Retina (tissue), 1 donor: Measurements from ENCODE around the gene MAST4.

Experiments
- DNase-seq: peaks from one replicate; pipeline ENCODE4 v3.0.0-alpha.2; 2016

MAST4 gene

GRCh38 chr5:66595756-66596635, at the start of gene MAST4:
Gene MAST4, plus strand, starts transcription at chr5:66596393. Its CDS starts 263 bp downstream, at chr5:66596656.
- DNase-seq, result peak; percentile 95

DNA sequence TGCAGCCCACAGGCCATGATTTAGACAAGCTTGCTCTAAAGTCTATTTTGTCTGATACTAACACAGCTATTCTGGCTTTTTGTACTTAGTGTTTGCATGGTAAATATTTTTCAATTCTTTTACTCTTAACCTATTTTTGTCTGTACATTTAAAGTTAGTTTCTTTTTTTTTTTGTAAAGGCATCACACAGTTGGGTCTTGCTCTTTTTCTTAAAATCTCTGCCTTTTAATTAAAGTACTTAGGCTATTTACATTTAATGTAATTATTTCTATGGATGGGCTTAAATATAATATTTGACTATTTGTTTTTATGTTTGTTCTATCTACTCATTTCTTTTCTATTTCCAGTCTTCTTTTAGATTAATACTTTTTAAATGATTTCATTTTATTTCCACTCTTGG, 49.7 kb upstream of the MAST4 start:
- DNase-seq, result no peak

DNA sequence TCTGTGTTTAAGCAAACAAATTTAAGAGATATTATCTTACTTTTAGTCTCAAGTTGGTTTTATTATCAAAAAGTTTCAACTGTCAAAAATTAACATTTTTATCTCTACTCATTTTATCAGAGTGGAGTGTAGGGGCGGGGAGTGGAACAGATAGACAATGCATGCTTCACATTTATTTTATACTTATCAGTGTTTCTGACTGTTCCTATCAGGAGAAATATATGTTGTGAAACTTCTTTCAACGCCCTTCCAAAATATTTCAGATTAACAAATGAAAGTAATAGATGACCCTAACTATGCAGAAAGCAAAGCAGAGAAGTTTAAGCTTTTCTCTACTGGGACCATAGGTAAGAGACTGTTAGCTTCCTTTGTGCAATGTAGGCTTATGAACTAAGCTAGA, 44.9 kb upstream of the MAST4 start:
- no peak for DNase-seq

- no peak for DNase-seq
These were observed 44.2 kb upstream of the MAST4 start for GRCh38 chr5:66551945-66552344.

DNA sequence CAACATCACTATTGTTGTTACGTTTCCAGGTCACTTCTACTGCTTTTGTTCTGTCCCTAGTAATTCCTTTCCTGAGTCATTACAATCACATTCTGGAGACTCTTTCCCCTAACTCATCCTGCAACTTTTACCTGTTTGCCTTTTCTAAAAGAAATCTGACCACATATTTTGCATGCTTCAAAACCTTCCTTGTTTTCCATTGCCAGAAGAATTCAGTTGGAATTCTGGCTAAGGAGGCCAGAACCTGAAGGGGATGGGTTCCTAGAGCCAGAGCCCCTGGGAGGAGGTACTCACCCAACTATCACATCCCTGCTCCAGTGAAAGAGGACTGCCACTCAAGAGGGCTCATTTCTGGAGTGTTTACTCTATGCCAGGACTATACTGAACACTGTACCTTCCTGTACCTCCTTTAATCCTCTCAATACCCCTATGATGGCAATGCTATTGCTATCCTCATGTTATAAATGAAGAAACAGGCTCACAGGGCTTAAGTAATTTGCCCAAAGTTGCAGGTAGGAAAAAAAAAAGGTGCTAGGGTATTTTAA, 42.8 kb upstream of the MAST4 start:
- DNase-seq, result no peak

- no peak for DNase-seq
These were observed 42.1 kb upstream of the MAST4 start for GRCh38 chr5:66553916-66554575.

DNA sequence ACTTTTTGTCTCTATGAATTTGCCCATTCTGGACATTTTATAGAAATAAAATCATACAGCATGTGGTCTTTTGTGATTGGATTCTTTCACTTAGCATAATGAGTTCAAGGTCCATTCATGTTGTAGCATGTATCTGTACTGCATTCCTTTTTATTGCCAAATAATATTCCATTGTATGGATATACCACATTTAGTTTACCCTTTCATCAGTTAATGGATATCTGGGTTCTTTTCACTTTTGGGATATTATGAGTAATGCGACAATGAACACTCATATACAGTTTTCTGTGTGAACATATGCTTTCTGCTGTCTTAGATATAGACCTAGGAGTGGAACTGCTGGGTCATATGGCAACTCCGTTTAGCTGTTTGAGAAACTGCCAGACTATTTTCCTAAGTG, 41.3 kb upstream of the MAST4 start:
- no peak for DNase-seq

- DNase-seq, result no peak
These were observed 37.6 kb upstream of the MAST4 start for GRCh38 chr5:66558560-66558959.

DNA sequence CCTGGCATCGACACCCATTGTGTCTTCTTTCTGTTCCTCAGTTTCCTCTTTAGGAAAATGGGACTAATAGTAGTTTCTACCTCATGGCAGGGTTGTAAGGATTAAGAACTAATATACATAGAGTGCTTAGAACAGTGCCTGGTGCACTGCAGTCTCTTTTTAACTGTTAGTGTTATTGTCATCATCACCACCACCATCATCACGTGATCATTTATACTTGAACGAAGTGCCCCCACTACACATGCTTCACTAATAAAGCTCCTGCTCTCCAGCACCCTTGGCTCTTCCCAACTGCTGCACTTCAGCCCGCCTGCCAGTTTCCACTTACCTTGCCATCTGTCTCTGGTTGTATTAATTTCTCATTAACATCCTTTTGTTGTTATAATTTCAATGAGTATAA, 35.8 kb upstream of the MAST4 start:
- DNase-seq, result no peak

DNA sequence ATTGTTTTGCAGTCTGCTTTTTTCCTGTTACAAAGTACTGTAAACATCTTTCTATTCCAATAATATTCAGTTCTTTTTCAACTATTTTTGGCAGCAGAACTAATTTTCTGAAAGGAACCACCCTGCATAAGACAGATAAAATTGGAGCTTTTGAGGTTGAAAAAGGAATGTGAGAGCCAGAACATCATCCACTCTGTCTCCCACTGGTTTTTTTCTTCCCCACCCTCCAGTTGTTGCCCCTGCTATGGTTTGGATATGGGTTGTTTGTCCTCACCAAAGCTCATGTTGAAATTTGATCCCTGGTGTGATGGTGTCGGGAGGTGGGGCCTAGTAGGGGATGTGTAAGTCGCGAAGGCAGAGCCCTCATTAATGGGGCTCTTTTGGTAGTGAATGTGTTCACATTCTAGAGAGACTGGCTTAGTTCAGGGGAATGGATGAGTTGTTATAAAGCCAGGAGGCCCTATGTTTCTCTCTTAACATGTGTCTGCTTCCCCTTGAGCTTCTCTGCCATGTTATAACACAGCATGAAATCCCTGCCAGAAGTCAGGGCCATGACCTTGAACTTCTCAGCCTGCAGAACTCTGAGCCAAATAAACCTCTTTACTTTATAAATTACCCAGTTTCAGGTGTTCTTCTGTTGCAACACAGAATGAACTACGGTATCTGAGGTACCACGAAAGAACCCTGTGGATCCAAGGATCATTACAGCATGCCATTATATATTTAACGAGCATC, 34.8 kb upstream of the MAST4 start:
- no peak for DNase-seq

DNA sequence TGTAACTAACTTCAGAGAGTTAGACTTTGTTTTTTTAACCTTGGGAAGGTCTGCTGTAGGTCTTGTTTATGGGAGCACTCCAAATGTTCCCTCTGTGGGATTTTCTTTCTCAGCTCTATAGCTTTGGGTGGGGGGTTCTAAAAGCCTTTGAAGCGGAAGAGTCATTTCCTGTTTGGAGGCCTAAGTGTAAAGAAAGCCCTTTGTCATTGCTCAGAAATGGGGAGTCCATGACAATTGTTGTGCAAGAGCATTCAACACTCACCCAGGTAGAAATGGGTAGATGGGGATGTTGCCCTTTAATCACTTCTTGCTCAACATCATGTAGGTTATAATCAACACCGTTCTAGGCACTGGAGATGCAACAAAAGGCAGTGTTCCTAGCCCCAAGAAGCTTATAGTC, 30.3 kb upstream of the MAST4 start:
- no peak for DNase-seq

DNA sequence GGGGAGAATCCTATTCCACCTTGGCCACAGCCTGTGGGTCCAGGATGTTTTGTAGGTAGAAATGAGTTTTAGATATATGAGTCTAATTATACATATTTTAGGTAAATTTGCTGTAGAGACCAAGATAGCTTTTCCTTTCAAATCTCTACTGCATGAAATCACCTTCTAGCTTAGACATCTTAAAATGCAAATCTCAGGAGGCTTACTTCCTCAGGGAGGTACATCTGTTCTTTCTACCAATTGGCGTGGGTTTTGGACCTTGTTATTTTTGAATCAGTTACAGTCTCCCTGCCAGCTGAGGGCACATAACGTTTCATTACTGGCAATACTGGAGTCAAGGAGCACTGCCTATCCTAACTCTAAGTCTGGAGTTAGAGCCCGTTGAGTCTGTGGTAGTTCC, 28.7 kb upstream of the MAST4 start:
- DNase-seq, result no peak

DNA sequence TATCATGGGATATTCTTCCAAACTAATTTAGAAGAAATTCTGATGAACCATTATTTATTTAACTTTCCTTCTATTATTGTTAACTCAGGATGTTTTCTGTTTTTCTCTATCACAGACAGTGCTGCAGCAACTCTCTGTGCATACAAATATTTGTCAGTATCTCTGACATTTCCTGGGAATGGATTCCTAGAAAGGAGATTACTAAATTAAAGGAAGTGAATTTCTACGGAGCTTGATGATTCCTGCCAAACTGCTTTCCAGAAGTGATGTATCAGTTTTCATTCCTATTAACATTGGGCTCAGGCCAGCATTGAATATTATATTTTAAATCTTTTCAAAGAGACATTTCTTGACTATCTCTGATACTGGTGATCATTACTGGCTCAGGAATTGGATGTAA, 26.0 kb upstream of the MAST4 start:
- no peak for DNase-seq

GRCh38 chr5:66573733-66574132, 22.5 kb upstream of the MAST4 start:
- DNase-seq, result no peak

DNA sequence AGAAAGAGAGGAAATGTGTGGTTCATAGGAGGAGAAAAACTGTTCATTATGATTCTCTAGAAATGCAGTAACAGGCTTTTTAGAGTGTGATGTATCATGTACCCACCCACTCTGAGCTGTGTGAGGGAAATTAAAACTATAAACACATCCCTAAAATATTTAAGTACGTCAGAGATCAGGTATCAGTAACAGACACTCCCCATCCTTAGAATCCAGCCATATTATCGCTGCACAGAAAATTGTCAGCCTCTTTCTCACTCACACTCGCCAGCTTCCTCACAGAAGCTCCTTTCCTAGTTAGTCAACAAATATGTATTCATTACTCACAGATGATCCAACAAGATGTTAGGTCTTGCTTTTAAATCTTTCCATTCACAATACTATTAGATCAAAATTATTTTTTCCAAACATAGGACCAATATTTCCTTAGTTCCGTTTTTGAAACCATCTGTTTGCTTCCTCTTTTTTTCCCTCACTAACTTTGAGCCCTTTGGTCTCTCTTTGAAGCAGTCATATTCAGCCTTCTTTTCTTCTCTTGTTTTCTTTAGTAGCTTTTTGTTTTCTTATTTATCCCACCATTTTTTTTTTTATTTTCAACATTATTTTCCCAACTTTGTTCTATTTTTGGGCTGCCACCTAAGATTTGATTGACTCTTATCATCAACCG, 13.6 kb upstream of the MAST4 start:
- no peak for DNase-seq

DNA sequence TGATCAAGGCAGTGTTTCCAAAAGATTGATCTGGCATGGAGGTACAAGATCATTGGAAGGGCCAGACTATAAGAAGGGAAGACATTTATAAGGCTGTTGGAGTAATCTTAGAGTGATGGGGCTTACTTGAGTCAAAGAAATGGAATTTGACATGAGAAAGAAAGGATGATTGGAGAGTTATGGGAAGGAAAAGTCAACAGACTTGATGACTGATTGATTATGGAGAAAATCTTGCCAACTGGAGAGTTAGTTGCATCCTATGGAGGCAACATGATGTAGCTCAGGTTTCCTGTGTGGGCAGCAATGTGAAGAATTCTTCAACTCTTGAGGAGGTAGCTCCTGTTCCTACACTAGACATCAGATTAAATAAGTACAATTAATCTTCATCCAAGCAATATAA, 10.9 kb upstream of the MAST4 start:
- DNase-seq, result no peak

GRCh38 chr5:66587771-66588170, 8.4 kb upstream of the MAST4 start:
- DNase-seq, result no peak

DNA sequence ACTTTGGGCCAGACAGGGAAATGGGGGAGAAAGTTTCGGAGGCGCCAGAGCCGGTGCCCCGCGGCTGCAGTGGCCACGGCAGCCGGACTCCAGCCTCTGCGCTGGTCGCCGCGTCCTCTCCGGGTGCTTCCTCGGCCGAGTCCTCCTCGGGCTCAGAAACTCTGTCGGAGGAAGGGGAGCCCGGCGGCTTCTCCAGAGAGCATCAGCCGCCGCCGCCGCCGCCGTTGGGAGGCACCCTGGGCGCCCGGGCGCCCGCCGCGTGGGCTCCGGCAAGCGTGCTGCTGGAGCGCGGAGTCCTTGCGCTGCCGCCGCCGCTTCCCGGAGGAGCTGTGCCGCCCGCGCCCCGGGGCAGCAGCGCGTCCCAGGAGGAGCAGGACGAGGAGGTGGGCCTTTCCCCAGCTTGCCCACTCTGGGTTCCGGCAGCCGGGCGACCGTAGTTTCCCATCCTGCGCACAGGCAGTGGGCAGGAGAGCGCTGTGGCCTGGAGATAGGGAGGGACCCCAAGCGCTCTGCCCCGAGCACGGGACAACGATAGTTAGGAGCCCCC, 516 bp downstream of the MAST4 start:
- no peak for DNase-seq

DNA sequence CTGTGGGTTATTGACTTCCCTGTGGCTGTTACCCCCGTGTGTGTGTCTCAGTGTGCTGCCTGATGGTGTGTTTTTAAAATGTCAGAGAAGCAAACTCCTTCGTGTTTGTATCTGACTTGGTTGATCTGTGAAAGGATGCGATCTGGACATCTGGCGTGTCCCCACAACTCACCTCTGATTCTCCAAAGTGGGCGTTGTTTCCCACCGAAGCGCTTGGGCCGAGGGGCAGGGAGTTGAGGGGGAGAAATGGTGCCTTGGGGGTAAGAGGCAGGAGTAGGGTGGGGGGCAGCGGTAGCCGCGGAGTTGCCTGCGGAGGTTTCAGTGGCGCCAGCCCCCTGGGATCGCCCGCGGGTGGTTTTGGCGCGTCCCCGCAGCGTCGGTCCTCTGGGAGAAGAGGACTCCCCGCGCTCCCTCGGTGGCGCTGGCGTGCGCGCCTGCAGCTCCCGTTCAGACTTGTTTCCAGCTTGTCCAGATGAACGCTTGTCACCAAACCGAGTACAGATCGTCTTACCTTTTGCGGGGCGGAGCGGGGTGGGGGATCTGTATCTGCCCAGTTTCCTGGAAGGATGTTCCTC, 1.1 kb downstream of the MAST4 start:
- peak; percentile 77 for DNase-seq

DNA sequence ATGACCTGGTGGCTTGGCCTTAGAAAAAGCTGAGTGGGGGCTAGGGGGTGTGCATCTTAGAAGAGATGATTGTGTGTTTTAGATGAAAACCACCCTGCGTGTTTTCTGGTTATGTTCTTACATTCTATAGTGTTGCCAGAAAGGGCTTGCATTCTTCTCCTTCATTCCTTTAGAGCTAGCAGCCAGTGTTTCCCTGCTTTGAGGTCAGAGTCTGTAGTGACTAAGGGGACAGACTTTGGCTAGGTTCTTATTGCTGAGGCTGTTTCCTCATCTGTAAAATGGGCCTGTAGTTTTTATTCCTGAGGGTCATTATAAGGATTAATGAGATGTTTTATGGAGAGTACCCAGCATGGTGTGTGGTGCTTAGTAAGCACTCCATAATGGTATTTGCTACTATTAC, 6.4 kb downstream of the MAST4 start:
- DNase-seq, result no peak

GRCh38 chr5:66603164-66603563, 7.0 kb downstream of the MAST4 start:
- DNase-seq, result no peak

DNA sequence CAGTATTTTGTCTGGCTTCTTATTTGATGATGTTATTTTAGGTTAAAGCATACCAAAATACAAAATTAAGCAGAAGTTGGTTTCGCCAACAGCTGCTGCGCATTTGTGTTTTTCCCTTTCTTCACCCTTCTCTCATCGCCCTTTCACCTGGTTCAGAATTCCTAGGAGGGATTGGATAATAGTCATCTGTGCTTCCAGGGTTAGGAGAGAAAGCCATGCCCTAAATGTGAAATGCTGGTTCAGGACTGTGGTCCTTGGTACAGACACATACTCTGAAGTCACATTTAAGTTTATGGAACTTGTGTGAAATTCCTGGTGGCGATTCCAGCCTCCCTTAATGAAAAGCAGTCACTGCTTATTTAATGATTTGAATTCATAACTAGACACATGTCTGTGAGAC, 7.7 kb downstream of the MAST4 start:
- no peak for DNase-seq
